ENCODE results near the gene ABHD8.

GRCh38 chr19:17259934-17260333 is 43.3 kb downstream of the ABHD8 start:
- no peak for TF ChIP-seq REST (IDR thresholded peaks at IDR 0.05; ENCODE audit: insufficient read depth in 1 of 2, low read depth in 2 of 2, low read length in 2 of 2)
- TF ChIP-seq FOXP2 (optimal IDR thresholded peaks at IDR 0.05; ENCODE audit: borderline replicate concordance, extremely low read depth, extremely low read length, insufficient read depth), result no peak
- TF ChIP-seq POLR2AphosphoS5 (IDR thresholded peaks at IDR 0.05; ENCODE audit: low read depth, low read length), result no peak
- no peak for TF ChIP-seq TAF1 (IDR thresholded peaks at IDR 0.05; ENCODE audit: borderline replicate concordance, insufficient read depth, low read length)
